NCI-H345 (cell line): ENCODE data around the gene STARD7.
"Not testable (repeated sequence)": the region's sequence is repeated elsewhere in the genome, so short reads cannot be mapped to it uniquely, and the experiment has no call there.

Source experiments
- DNase-seq: peaks from one replicate; lab custom pipeline; 2025; lab: John Stamatoyannopoulos, UW

STARD7 gene

GRCh38 chr2:96233880-96234316 lies 25.3 kb upstream of the STARD7 start:
- no peak for DNase-seq

- no peak for DNase-seq
Measured at GRCh38 chr2:96233436-96233835, 24.8 kb upstream of the STARD7 start.

GRCh38 chr2:96231316-96231715 lies 22.7 kb upstream of the STARD7 start:
- no peak for DNase-seq

- DNase-seq: no peak
Measured at GRCh38 chr2:96225016-96225533, 16.4 kb upstream of the STARD7 start.

GRCh38 chr2:96221106-96221505 lies 12.5 kb upstream of the STARD7 start:
- not testable (repeated sequence) for DNase-seq

- DNase-seq: not testable (repeated sequence)
Measured at GRCh38 chr2:96219959-96220358, 11.3 kb upstream of the STARD7 start.

GRCh38 chr2:96218508-96219131 lies 10.0 kb upstream of the STARD7 start:
- no peak for DNase-seq

GRCh38 chr2:96214554-96214953 lies 5.9 kb upstream of the STARD7 start:
- no peak for DNase-seq

GRCh38 chr2:96213379-96213778 lies 4.8 kb upstream of the STARD7 start:
- no peak for DNase-seq

- no peak for DNase-seq
Measured at GRCh38 chr2:96212339-96212738, 3.7 kb upstream of the STARD7 start.

- DNase-seq: no peak
Measured at GRCh38 chr2:96209729-96210085, 1.1 kb upstream of the STARD7 start.

- no peak for DNase-seq
Measured at GRCh38 chr2:96209011-96209728, 543 bp upstream of the STARD7 start.

- DNase-seq: no peak
Measured at GRCh38 chr2:96207774-96208142, 869 bp downstream of the STARD7 start.

GRCh38 chr2:96207073-96207773 lies 1.4 kb downstream of the STARD7 start:
- DNase-seq: no peak

- DNase-seq: no peak
Measured at GRCh38 chr2:96205888-96206287, 2.7 kb downstream of the STARD7 start.

GRCh38 chr2:96204836-96205624 lies 3.6 kb downstream of the STARD7 start:
- peak; percentile 17 for DNase-seq

GRCh38 chr2:96203130-96204028 lies 5.2 kb downstream of the STARD7 start:
- DNase-seq: no peak

GRCh38 chr2:96202152-96202854 lies 6.3 kb downstream of the STARD7 start:
- no peak for DNase-seq

- DNase-seq: no peak
Measured at GRCh38 chr2:96201338-96201737, 7.3 kb downstream of the STARD7 start.

GRCh38 chr2:96198921-96199320 lies 9.7 kb downstream of the STARD7 start:
- no peak for DNase-seq
